ENCODE measurements around the gene KCNK3.

DNA sequence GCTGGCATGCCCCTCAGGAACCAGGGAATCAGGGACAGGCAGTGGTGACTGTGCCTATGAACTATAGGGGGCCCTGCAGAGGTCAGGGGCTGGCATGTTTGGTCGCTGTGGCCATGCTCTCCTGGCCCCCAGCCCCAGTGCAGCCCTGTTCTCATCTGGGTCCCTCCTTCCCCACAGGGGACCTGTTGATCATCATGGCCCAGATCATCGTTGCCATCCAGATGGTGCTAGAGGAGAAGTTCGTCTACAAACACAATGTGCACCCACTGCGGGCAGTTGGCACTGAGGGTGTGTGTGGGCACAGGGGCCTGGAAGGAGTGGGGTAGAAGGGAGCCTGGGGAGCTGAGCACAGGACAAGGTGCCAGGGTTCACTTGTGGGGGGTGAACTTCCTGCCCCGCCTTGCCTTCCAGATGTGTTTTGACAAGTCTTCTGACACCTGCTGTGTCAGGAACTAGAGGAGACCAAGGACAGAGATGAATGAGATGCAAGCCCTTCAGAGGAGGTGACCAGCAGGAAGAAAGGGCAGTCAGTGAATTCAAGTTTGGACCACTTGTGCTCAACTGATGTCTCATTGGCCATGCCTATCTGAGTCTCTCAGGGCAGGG, 83.8 kb downstream of the KCNK3 start:
- TF ChIP-seq, protein P1, sequence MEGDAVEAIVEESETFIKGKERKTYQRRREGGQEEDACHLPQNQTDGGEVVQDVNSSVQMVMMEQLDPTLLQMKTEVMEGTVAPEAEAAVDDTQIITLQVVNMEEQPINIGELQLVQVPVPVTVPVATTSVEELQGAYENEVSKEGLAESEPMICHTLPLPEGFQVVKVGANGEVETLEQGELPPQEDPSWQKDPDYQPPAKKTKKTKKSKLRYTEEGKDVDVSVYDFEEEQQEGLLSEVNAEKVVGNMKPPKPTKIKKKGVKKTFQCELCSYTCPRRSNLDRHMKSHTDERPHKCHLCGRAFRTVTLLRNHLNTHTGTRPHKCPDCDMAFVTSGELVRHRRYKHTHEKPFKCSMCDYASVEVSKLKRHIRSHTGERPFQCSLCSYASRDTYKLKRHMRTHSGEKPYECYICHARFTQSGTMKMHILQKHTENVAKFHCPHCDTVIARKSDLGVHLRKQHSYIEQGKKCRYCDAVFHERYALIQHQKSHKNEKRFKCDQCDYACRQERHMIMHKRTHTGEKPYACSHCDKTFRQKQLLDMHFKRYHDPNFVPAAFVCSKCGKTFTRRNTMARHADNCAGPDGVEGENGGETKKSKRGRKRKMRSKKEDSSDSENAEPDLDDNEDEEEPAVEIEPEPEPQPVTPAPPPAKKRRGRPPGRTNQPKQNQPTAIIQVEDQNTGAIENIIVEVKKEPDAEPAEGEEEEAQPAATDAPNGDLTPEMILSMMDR (IDR thresholded peaks at IDR 0.05) = no peak
- no peak for TF ChIP-seq ZFX (IDR thresholded peaks at IDR 0.05; ENCODE audit: borderline replicate concordance)
